ENCODE data around the gene DPM1. TPM values are rescaled to one million over a fixed set of nuclear protein-coding genes. Genes with fewer than 3 reads are reported as not detected.

The DPM1 gene
- total RNA-seq, 1 donor from 2014 or later, result 39.8 TPM

GRCh38 chr20:50918403-50918802 is 39.9 kb downstream of the DPM1 start:
- Mint-ChIP-seq H3K4me1 (peaks cover 91% of the 10 kb centered on the region), H3K36me3 (ENCODE audit: low read depth) (peaks cover 48% of the 10 kb centered on the region), H3K9me3 (no peaks in the 10 kb centered on the region), H3K27me3 (no peaks in the 10 kb centered on the region), H3K27ac (peak overlapping the region; percentile 79), H3K4me3 (peak overlapping the region; percentile 15)
- ATAC-seq (ENCODE audit: low read depth) (no peak), DNase-seq (no peak)
- ChIA-PET POLR2A (no interaction called here), CTCF (interaction anchor here (2.4 kb wide), 1 partner anchor 124 kb away, joined by 7 read pairs; the partner anchor contains the start of gene BCAS4)
- no peak for TF ChIP-seq CTCF (IDR thresholded peaks at IDR 0.05)
- intact Hi-C loops (cut with micrococcal nuclease), result no loop called here

- Mint-ChIP-seq H3K4me3 (peak overlapping the region; percentile 25), H3K27me3 (no peaks in the 10 kb centered on the region), H3K36me3 (ENCODE audit: low read depth) (peaks cover 44% of the 10 kb centered on the region), H3K9me3 (no peaks in the 10 kb centered on the region), H3K27ac (peak overlapping the region; percentile 79), H3K4me1 (peaks cover 85% of the 10 kb centered on the region)
- no peak for DNase-seq
- ChIA-PET POLR2A (interaction anchor here (0.5 to 3.2 kb wide), 5 partner anchors 14 to 982 kb away, joined by 3 to 16 read pairs (median 5); partner anchors contain the start of genes ADNP, BCAS4, DPM1 and MOCS3), CTCF (interaction anchor here (1.4 to 1.5 kb wide), 2 partner anchors 13 to 122 kb away, joined by 5 read pairs; partner anchors contain the start of gene BCAS4)
- TF ChIP-seq CTCF (IDR thresholded peaks at IDR 0.05), result no peak
- intact Hi-C loops (cut with micrococcal nuclease), result loop anchor here (1.0 kb wide), 1 partner anchor 12 kb away; no protein-coding TSS in a partner anchor
- ATAC-seq (ENCODE audit: low read depth), result no peak
Measured at GRCh38 chr20:50916934-50917333, 41.4 kb downstream of the DPM1 start.

GRCh38 chr20:50916257-50916656 is 42.1 kb downstream of the DPM1 start:
- intact Hi-C loops (cut with micrococcal nuclease), result no loop called here
- no peaks in the 10 kb centered on the region for H3K9me3 Mint-ChIP-seq

GRCh38 chr20:50915424-50915823 is 42.9 kb downstream of the DPM1 start:
- Mint-ChIP-seq H3K4me1 (peaks cover 83% of the 10 kb centered on the region), H3K36me3 (ENCODE audit: low read depth) (peaks cover 45% of the 10 kb centered on the region), H3K4me3 (no peak overlapping the region), H3K27ac (peak overlapping the region; percentile 46), H3K27me3 (no peaks in the 10 kb centered on the region), H3K9me3 (no peaks in the 10 kb centered on the region)
- TF ChIP-seq CTCF (IDR thresholded peaks at IDR 0.05), result no peak
- intact Hi-C loops (cut with micrococcal nuclease), result no loop called here
- CTCF ChIA-PET, result interaction anchor here (0.6 to 1.8 kb wide), 4 partner anchors 9 to 127 kb away, joined by 3 to 15 read pairs (median 6); no protein-coding TSS in a partner anchor
- POLR2A ChIA-PET, result interaction anchor here (0.7 to 3.2 kb wide), 7 partner anchors 10 to 125 kb away, joined by 3 to 16 read pairs (median 4); partner anchors contain the start of genes ADNP, DPM1 and MOCS3
- ATAC-seq (ENCODE audit: low read depth) (no peak), DNase-seq (no peak)

More at GRCh38 chr20:50916257-50916656, 42.1 kb downstream of the DPM1 start:
- ChIA-PET CTCF (interaction anchor here (1.4 to 1.8 kb wide), 3 partner anchors 13 to 122 kb away, joined by 5 read pairs; partner anchors contain the start of gene BCAS4), POLR2A (interaction anchor here (0.9 to 3.2 kb wide), 4 partner anchors 15 to 98 kb away, joined by 3 to 16 read pairs (median 5); partner anchors contain the start of genes ADNP, DPM1 and MOCS3)
- H3K27me3 Mint-ChIP-seq, result no peaks in the 10 kb centered on the region
- DNase-seq (no peak), ATAC-seq (ENCODE audit: low read depth) (no peak)
- H3K4me1 Mint-ChIP-seq, result peaks cover 85% of the 10 kb centered on the region
- no peak for TF ChIP-seq CTCF (IDR thresholded peaks at IDR 0.05)
- H3K36me3 Mint-ChIP-seq (ENCODE audit: low read depth), result peaks cover 42% of the 10 kb centered on the region
- peak overlapping the region; percentile 25 for H3K4me3 Mint-ChIP-seq
- H3K27ac Mint-ChIP-seq, result no peak overlapping the region

- no peaks in the 10 kb centered on the region for H3K27me3 Mint-ChIP-seq
- TF ChIP-seq CTCF (IDR thresholded peaks at IDR 0.05), result no peak
- H3K27ac Mint-ChIP-seq, result peak overlapping the region; percentile 30
- intact Hi-C loops (cut with micrococcal nuclease), result loop anchor here (1.0 kb wide), 1 partner anchor 8 kb away; no protein-coding TSS in a partner anchor
- ATAC-seq (ENCODE audit: low read depth) (no peak), DNase-seq (no peak)
- no peak overlapping the region for H3K4me3 Mint-ChIP-seq
- CTCF ChIA-PET, result interaction anchor here (1.0 to 1.8 kb wide), 3 partner anchors 10 to 15 kb away, joined by 6 to 15 read pairs (median 6); no protein-coding TSS in a partner anchor
- H3K9me3 Mint-ChIP-seq, result no peaks in the 10 kb centered on the region
- POLR2A ChIA-PET, result interaction anchor here (1.5 to 3.2 kb wide), 2 partner anchors 18 to 95 kb away, joined by 6 to 16 read pairs; partner anchors contain the start of gene ADNP
- peaks cover 82% of the 10 kb centered on the region for H3K4me1 Mint-ChIP-seq
- peaks cover 46% of the 10 kb centered on the region for H3K36me3 Mint-ChIP-seq (ENCODE audit: low read depth)
Measured at GRCh38 chr20:50913690-50914375, 44.5 kb downstream of the DPM1 start.

Measured in activated B cell treated with CpG ODN at 0.5 μM for 24 hours (primary cell).